ENCODE data around the gene KCNQ1. TPM values are rescaled to one million over a fixed set of nuclear protein-coding genes. Genes with fewer than 3 reads are reported as not detected.

The KCNQ1 gene
- total RNA-seq, 2 donors from 2014 or later, result 4.4 to 25.3 TPM

DNA sequence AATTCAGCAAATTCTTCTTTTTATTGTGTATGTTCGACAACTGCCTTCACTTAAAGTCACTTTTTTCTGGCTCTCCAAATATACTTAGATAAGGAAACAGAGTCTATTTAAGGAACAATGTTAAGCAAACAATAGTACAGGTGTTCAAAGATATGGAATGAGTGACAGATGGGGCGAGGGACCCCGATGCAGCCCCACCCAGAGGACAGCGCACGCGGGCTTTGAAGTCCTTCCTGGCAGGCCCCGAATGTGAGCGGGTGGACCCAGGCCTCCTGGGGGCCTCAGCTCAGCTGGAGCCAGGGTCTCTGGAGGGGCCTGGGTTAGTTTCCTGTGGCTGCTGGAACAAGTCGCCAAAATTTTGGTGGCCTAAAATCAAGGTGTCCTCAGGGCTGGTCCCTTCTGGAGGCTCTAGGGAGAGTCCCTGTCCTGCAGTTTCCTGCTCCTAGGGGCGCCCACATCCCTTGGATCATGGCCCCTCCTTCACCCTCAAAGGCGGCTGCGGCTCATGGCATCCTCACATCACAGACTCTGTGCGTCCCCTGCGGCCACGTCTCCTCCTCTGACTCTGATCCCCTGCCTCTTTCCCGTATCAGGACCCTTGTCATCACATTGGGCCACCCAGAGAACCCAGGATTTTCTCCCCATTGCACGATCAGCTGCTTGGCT is 295.6 kb downstream of the KCNQ1 start:
- Histone ChIP-seq H3K4me1 (ENCODE audit: control insufficient read depth in 1 of 2, low read depth in 2 of 2) (no peaks in the 10 kb centered on the region), H3K27ac (no peak overlapping the region)
- DNase-seq (ENCODE audit: low spot score), result no peak

DNA sequence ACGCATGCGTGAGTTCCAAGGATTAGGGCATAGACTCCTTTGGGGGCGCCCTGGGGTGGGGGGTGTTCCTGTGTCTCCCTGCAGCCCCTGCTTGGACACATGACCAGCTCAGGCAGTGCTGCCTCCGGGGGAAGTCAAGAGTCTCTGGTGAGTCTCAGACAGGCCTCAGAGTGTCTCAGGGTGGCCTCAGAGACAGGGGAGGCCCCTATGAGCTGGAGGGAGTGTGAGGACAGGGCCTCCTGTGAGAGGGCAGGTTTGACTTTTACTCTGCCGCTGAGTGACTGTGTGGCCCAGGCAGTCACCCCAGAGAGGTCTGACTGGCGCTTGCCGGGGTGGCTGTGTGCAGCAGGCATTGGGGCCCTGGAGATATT is 296.2 kb downstream of the KCNQ1 start:
- TF ChIP-seq, protein P1, sequence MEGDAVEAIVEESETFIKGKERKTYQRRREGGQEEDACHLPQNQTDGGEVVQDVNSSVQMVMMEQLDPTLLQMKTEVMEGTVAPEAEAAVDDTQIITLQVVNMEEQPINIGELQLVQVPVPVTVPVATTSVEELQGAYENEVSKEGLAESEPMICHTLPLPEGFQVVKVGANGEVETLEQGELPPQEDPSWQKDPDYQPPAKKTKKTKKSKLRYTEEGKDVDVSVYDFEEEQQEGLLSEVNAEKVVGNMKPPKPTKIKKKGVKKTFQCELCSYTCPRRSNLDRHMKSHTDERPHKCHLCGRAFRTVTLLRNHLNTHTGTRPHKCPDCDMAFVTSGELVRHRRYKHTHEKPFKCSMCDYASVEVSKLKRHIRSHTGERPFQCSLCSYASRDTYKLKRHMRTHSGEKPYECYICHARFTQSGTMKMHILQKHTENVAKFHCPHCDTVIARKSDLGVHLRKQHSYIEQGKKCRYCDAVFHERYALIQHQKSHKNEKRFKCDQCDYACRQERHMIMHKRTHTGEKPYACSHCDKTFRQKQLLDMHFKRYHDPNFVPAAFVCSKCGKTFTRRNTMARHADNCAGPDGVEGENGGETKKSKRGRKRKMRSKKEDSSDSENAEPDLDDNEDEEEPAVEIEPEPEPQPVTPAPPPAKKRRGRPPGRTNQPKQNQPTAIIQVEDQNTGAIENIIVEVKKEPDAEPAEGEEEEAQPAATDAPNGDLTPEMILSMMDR (IDR thresholded peaks at IDR 0.05), result no peak
- no peaks in the 10 kb centered on the region for H3K36me3 ChIP-seq
- H3K4me1 ChIP-seq (ENCODE audit: control insufficient read depth in 1 of 2, low read depth in 2 of 2), result no peaks in the 10 kb centered on the region
- H3K27ac ChIP-seq, result no peak overlapping the region
- H3K9me3 ChIP-seq, result no peaks in the 10 kb centered on the region
- ATAC-seq (ENCODE audit: insufficient number of reproducible peaks, low FRiP score, low read depth), result no peak
- no peak for DNase-seq (ENCODE audit: low spot score)
- no peak overlapping the region for H3K4me3 ChIP-seq
- H3K27me3 ChIP-seq (replicated peaks; ENCODE audit: insufficient read depth), result no peaks in the 10 kb centered on the region

More for the DNA sequence above, 295.6 kb downstream of the KCNQ1 start:
- TF ChIP-seq, protein P1 (IDR thresholded peaks at IDR 0.05), result no peak
- ATAC-seq (ENCODE audit: insufficient number of reproducible peaks, low FRiP score, low read depth), result no peak
- H3K9me3 ChIP-seq, result no peaks in the 10 kb centered on the region
- H3K36me3 ChIP-seq, result no peaks in the 10 kb centered on the region
- H3K27me3 ChIP-seq (replicated peaks; ENCODE audit: insufficient read depth), result no peaks in the 10 kb centered on the region
- no peak overlapping the region for H3K4me3 ChIP-seq

DNA sequence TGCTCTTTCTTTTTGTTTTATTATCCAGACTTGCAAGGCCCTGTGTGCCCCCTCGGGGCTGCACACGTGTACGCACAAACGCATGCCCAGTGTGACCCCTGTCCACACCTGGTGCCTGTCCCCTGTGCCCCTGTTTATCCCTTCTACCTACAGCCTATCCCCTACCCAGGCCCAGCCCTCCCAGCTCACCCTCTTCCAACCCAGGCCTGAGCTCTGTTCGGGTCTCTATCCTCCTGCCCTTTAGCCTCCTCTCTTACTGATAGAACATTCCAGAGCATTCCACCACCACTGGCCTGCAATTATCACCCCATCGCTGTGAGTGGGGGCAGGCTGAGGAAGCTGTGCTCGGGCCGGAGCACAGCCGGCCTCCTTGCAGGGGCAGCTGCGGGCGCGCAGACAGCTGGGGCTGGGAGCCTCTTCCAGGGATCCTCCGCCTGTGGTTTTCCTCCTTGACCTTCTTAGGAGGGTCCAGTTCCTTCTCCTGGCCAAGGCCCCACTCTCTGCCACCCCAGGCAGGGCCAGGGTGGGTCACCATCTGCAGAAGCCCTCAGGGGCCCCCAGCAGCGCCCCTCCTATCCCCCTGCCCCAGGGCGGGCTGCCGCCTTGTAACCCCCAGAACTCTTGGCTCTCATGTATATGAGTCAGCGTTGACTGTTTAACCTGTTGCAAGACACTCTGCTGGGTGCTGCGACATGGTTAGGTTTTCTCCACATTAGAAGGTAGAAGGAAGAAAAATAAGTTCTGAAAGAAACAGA is 296.7 kb downstream of the KCNQ1 start:
- H3K4me3 ChIP-seq, result no peak overlapping the region
- no peaks in the 10 kb centered on the region for H3K27me3 ChIP-seq (replicated peaks; ENCODE audit: insufficient read depth)
- H3K27ac ChIP-seq, result no peak overlapping the region
- DNase-seq (ENCODE audit: low spot score) (no peak), ATAC-seq (ENCODE audit: insufficient number of reproducible peaks, low FRiP score, low read depth) (no peak)
- H3K9me3 ChIP-seq, result no peaks in the 10 kb centered on the region
- H3K36me3 ChIP-seq, result no peaks in the 10 kb centered on the region
- no peaks in the 10 kb centered on the region for H3K4me1 ChIP-seq (ENCODE audit: control insufficient read depth in 1 of 2, low read depth in 2 of 2)
- TF ChIP-seq, protein P1 (IDR thresholded peaks at IDR 0.05), result no peak

DNA sequence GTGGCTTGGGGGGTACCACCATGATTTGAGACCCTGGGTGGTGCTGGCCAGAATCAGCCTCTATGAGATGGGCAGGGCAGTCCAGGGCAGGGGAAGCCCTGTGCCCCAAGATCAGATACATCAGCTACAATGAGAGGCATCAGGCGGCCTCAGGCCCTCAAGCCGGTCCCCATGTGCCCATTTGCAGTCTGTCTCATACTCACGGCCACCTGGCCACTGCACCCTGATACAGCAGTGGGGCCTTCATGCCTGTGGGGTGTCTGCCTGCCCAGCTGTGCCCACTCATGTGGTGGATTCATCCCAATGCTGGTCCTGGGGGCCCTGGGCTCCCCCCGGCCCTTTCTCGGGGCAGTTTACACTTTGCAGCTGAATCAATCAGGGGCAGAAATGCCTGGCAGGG is 297.4 kb downstream of the KCNQ1 start:
- DNase-seq (ENCODE audit: low spot score), result no peak
- Histone ChIP-seq H3K27ac (no peak overlapping the region), H3K36me3 (no peaks in the 10 kb centered on the region), H3K4me1 (ENCODE audit: control insufficient read depth in 1 of 2, low read depth in 2 of 2) (no peaks in the 10 kb centered on the region), H3K27me3 (replicated peaks; ENCODE audit: insufficient read depth) (no peaks in the 10 kb centered on the region), H3K4me3 (no peak overlapping the region), H3K9me3 (no peaks in the 10 kb centered on the region)
- TF ChIP-seq, protein P1 (IDR thresholded peaks at IDR 0.05), result no peak
- ATAC-seq (ENCODE audit: insufficient number of reproducible peaks, low FRiP score, low read depth), result no peak

DNA sequence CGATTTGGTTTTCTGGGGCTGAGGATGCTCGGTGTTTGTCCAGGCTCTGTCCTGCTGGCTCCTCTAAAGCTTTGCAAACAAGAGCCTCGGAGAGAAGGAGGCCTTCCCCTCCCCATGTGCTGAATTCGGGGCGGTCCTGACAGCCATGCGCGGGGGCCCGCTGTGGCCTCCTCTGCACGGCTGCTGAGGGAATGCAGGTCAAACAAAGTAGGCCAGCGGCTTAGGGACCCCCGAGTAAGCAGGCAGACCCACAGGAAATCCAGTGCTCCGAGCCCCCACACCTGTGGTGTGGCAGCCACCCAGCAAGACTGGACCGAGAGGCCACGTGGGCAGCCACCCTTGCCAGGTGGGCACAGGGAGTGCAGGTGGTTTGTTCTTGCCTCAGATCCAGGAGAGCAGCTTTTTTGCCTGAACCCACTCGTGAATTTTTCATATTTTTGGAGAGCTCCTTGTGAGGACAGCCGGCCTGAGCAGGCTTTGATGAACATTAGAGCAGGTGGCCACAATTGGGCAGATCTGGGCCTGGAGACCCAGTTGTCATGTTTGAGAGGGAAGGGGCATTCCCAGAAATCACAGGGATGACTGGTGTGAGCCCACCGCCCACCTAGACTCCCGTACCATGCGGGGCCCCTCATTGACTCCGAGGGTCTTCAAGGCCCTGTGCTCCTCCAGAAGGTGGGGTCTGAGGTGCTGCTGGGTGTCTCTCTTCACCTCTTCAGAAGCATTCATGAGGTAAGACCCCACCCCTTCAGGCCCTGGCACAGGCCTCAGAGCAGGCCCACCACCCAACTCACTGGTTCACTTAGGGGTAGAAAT is 298.0 kb downstream of the KCNQ1 start:
- Histone ChIP-seq H3K4me3 (no peak overlapping the region), H3K4me1 (ENCODE audit: control insufficient read depth in 1 of 2, low read depth in 2 of 2) (no peaks in the 10 kb centered on the region), H3K36me3 (no peaks in the 10 kb centered on the region), H3K27me3 (replicated peaks; ENCODE audit: insufficient read depth) (no peaks in the 10 kb centered on the region), H3K27ac (no peak overlapping the region), H3K9me3 (no peaks in the 10 kb centered on the region)
- TF ChIP-seq, protein P1 (IDR thresholded peaks at IDR 0.05), result no peak
- ATAC-seq (ENCODE audit: insufficient number of reproducible peaks, low FRiP score, low read depth) (no peak), DNase-seq (ENCODE audit: low spot score) (no peak)
